Esophagus muscularis mucosa (tissue), 4 donors: ENCODE measurements around the gene DPF1. TPM values are rescaled to one million over a fixed set of nuclear protein-coding genes. Genes with fewer than 3 reads are reported as not detected.

ENCODE experiments used
- DNase-seq: peaks from one replicate; pipeline ENCODE4 v3.0.0-alpha.2; 2017; ENCODE audit errors: extremely low spot score
- H3K27ac ChIP-seq, 4 donors: fragments of 200-600 bp; sonication (generic); replicated peaks in 1 of 4; 1 replicate in 3 of 4; 2 replicates in 1 of 4; pipeline ENCODE4 v1.5.1; 2016 to 2019; ENCODE audit warnings: mild to moderate bottlenecking in 1 of 4
- H3K27me3 ChIP-seq, 4 donors: fragments of 200-600 bp; sonication (generic); one replicate each; pipeline versions ENCODE4 v1.5.1 to v1.6.0; 2016 to 2019
- H3K36me3 ChIP-seq, 4 donors: fragments of 200-600 bp; sonication (generic); one replicate each; pipeline ENCODE4 v1.5.1; 2016 to 2019
- H3K4me1 ChIP-seq, 4 donors: fragments of 200-600 bp; sonication (generic); one replicate each; pipeline ENCODE4 v1.5.1; 2016 to 2019
- H3K4me3 ChIP-seq, 4 donors: fragments of 200-600 bp; sonication (generic); 1 replicate in 2 of 4; 2 replicates in 2 of 4; pipeline ENCODE4 v1.5.1; 2016 to 2019; ENCODE audit warnings: mild to moderate bottlenecking in 4 of 4, moderate library complexity in 1 of 4
- H3K9me3 ChIP-seq, 4 donors: fragments of 200-600 bp; sonication (generic); 1 replicate in 3 of 4; 2 replicates in 1 of 4; pipeline ENCODE4 v1.5.1; 2016 to 2019
- CTCF ChIP-seq, 3 experiments: fragments of 200-600 bp in 2 of 3; fragments of 450-650 bp in 1 of 3; sonication (generic) in 2 of 3; IDR thresholded peaks; one replicate each; pipeline ENCODE4 v1.5.1; 2017 to 2019; ENCODE audit warnings: antibody characterized with exemption in 3 of 3, mild to moderate bottlenecking in 2 of 3, moderate library complexity in 1 of 3
- EP300 ChIP-seq: sonication (generic); formaldehyde crosslinking; IDR thresholded peaks from one replicate; pipeline ENCODE4 v1.6.1; 2017; ENCODE audit warnings: antibody characterized with exemption
- POLR2A ChIP-seq: fragments of 450-650 bp; IDR thresholded peaks from one replicate; pipeline ENCODE4 v1.6.1; 2017; ENCODE audit warnings: antibody characterized with exemption, moderate library complexity, mild to moderate bottlenecking, low read depth
- POLR2AphosphoS5 ChIP-seq, 2 donors: sonication (generic); formaldehyde crosslinking; IDR thresholded peaks; one replicate each; pipeline ENCODE4 v1.6.1; 2017; ENCODE audit warnings: antibody characterized with exemption in 2 of 2
- WGBS: methylation state at CpG from one replicate; pipeline ENCODE4 v1.1.5; 2018; 5-methylcytosine and 5-hydroxymethylcytosine counted together
- intact Hi-C: fragments of 100-400 bp; cut with DNase I; formaldehyde crosslinking; loops from one replicate; pipeline ENCODE4 v1.15.1; 2023
- total RNA-seq, 4 donors: library from RNA; depleted of rRNA; stranded (reverse); fragments of >200 nt; gene quantifications; one replicate each; pipeline versions ENCODE4 v1.1.0 to v1.2.1, GENCODE V29; 2016

Gene DPF1
- total RNA-seq: under 1 TPM in 2 of 4 donors, not detected in 2; 0.17 to 0.83 TPM

- WGBS: 6% methylated on average over 26 of the region's 61 CpGs
- no peaks in the 10 kb centered on the region for H3K9me3 ChIP-seq
- H3K27ac ChIP-seq: no peak within 1 kb of the TSS
- H3K4me3 ChIP-seq: peak within 1 kb of the TSS; percentile 37 to 54 (median 43)
- TF ChIP-seq EP300: no peak
- H3K27me3 ChIP-seq: peaks cover 13 to 96% (median 69%) of the 10 kb centered on the region in 4 donors
- peaks cover 22 to 26% (median 24%) of the 10 kb centered on the region in 4 donors for H3K4me1 ChIP-seq
- DNase-seq: no peak
- intact Hi-C loops: no loop called here
- no peaks in the 10 kb centered on the region for H3K36me3 ChIP-seq
Measured at GRCh38 chr19:38224014-38224862, at the start of gene DPF1. DPF1 (minus strand) TSS chr19:38224222; CDS start chr19:38224142, 80 bp downstream.

GRCh38 chr19:38273499-38273898, 49.5 kb upstream of the DPF1 start:
- Histone ChIP-seq H3K36me3 (no peaks in the 10 kb centered on the region), H3K27me3 (no peaks in the 10 kb centered on the region), H3K4me1 (peaks cover 19 to 25% (median 21%) of the 10 kb centered on the region in 4 donors), H3K27ac (no peak overlapping the region), H3K4me3 (no peak overlapping the region), H3K9me3 (no peaks in the 10 kb centered on the region)
- 84% methylated on average over 2 of the region's 2 CpGs for WGBS
- no peak for TF ChIP-seq POLR2AphosphoS5 (IDR thresholded peaks at IDR 0.05)
- TF ChIP-seq EP300: no peak
- no peak for TF ChIP-seq CTCF (IDR thresholded peaks at IDR 0.05)
- no peak for TF ChIP-seq POLR2A
- intact Hi-C loops: no loop called here
- DNase-seq: no peak

GRCh38 chr19:38270587-38271167, 46.7 kb upstream of the DPF1 start:
- intact Hi-C loops: no loop called here
- Histone ChIP-seq H3K27me3 (no peaks in the 10 kb centered on the region), H3K27ac (no peak overlapping the region), H3K9me3 (no peaks in the 10 kb centered on the region), H3K4me3 (no peak overlapping the region), H3K4me1 (peaks cover 0 to 10% (median 5%) of the 10 kb centered on the region in 4 donors), H3K36me3 (no peaks in the 10 kb centered on the region)
- WGBS: 79% methylated on average over 5 of the region's 5 CpGs
- no peak for DNase-seq
- TF ChIP-seq POLR2A (no peak), POLR2AphosphoS5 (IDR thresholded peaks at IDR 0.05) (no peak), CTCF (IDR thresholded peaks at IDR 0.05) (no peak), EP300 (no peak)

- TF ChIP-seq EP300: no peak
- TF ChIP-seq POLR2A: no peak
- TF ChIP-seq POLR2AphosphoS5 (IDR thresholded peaks at IDR 0.05): no peak
- no peak for TF ChIP-seq CTCF (IDR thresholded peaks at IDR 0.05)
- H3K36me3 ChIP-seq: no peaks in the 10 kb centered on the region
- no peak for DNase-seq
- H3K9me3 ChIP-seq: no peaks in the 10 kb centered on the region
- 67% methylated on average over 8 of the region's 8 CpGs for WGBS
- no peak overlapping the region for H3K4me3 ChIP-seq
- peaks cover 13 to 16% (median 14%) of the 10 kb centered on the region in 4 donors for H3K4me1 ChIP-seq
- peaks cover 0 to 19% (median 11%) of the 10 kb centered on the region in 4 donors for H3K27me3 ChIP-seq
- intact Hi-C loops: no loop called here
- no peak overlapping the region for H3K27ac ChIP-seq
Measured at GRCh38 chr19:38268539-38268938, 44.5 kb upstream of the DPF1 start.

- no peak for TF ChIP-seq CTCF (IDR thresholded peaks at IDR 0.05)
- TF ChIP-seq POLR2A: no peak
- no peak for TF ChIP-seq EP300
- TF ChIP-seq POLR2AphosphoS5 (IDR thresholded peaks at IDR 0.05): no peak
- Histone ChIP-seq H3K4me3 (no peak overlapping the region), H3K4me1 (peaks cover 13 to 16% (median 14%) of the 10 kb centered on the region in 4 donors), H3K27ac (no peak overlapping the region), H3K9me3 (no peaks in the 10 kb centered on the region), H3K27me3 (peaks cover 0 to 24% (median 13%) of the 10 kb centered on the region in 4 donors), H3K36me3 (no peaks in the 10 kb centered on the region)
- DNase-seq: no peak
- intact Hi-C loops: no loop called here
- WGBS: 74% methylated on average over 12 of the region's 12 CpGs
Measured at GRCh38 chr19:38267761-38268483, 43.9 kb upstream of the DPF1 start.
